HG03354 (cell line): ENCODE results near the gene C4BPA.

Experiments
- ATAC-seq: cut with Tn5 transposase; IDR thresholded peaks from one replicate; pipeline ENCODE4 v1.9.1; 2021; ENCODE audit warnings: mild to moderate bottlenecking; ENCODE audit not compliant: unreplicated experiment, poor library complexity, severe bottlenecking

The C4BPA gene

DNA sequence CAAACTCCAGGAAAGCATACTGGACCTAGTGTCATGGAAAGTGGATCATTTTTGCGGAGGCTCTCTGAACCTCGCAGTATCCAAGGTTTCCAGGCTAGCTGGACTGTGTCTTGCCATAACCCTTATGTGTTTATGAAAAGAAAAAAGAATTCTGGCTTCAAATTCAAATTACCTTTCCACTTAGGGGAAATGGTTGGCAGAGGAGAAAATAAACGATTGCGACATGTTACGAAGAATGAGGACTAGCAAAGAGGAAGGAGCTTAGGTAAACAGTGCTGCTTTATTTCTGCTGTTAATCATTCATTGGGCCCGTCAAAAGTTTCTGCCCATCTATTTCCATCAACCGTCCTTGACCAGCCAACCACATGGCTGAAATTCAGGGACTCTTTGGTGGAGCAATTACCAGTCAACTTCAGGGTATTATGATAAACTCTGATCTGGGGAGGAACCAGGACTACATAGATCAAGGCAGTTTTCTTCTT is at the start of gene C4BPA:
Gene C4BPA, plus strand, starts transcription at position 342 of the 482 bp plus-strand sequence. CDS start 8,793 bp downstream, outside the sequence.
- no peak for ATAC-seq

DNA sequence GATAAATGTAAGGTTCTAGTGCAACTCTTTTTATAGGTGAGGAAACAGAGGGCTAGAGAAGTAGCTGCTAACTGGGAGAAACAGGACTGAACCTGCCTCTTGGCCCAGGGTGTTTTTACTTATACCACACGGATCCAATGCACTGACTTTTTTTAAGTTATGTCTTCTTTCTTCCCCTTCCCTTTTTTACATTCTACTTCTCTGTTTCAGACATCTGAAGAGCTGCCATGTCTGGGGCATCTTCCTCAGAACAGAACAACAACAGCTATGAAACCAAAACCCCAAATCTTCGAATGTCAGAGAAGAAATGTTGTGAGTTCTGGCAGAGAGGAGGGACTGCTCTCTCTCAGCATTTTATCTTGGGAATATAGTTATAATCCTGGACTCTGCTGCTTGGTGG is 49.5 kb upstream of the C4BPA start:
- no peak for ATAC-seq

DNA sequence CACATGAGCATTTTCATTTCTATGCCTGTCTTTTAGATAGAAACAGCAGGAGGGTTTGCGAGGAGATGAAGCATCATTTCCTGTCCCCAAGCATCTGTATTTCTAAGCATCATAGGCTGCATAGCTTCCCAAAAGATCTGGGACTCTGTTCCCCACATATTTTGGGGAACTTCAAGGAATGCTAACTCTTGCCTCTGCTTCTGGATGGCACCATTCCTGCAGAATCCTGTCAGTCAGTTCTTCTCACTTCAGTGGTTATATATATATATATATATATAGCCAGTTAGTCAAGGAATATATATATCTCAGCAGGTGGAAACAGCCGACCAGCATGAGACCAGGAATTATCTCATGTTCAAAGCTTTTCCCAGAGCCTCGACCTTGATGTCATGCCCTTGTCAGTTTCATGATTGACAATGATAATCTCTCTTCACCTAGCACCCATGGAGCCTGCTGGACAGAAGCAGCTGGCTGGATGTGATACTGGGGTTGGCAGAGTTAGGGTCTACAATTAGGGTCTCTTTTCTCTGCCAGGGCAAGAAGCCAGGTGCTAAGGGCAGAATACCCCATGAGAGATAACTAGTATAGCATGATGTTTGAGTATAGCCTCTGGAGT is 48.5 kb upstream of the C4BPA start:
- ATAC-seq, result no peak

DNA sequence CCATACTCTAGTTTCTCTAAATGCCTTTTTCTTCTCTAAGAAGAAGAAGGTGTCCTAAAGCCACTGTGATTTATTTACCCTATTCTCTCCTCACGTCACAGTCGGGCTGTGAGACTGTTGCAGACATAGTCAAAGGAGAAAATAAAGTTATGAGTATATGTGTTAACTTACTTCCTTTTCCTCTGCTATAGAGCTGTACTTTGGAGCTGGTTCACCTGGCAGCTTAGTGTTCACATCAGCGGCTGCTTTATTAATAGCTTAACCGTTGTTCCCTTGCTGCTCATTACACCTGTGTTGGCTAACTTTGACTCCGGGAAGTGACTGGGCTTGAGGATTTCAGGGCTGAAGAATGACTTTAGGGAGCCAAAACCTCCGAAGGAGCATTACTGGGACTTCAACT is 47.4 kb upstream of the C4BPA start:
- ATAC-seq, result no peak

DNA sequence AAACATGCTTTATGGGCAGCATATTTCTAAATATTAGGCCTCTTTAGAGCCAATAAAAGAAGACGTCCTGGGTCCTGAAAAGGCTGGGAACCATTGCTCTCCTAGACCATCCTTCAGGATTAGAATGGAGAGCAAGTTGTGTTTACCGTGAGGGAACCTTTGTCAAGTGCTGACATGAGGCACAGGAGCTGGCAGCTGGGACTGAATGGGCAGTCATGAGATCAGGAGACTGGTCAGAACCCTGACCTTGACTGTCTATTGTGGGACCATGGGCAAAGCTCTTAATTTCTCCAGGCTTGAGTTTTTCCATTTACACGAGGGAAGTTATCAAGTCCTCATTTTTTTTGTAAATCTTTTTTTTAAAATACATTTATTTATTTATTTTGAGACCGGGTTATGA is 45.8 kb upstream of the C4BPA start:
- no peak for ATAC-seq

DNA sequence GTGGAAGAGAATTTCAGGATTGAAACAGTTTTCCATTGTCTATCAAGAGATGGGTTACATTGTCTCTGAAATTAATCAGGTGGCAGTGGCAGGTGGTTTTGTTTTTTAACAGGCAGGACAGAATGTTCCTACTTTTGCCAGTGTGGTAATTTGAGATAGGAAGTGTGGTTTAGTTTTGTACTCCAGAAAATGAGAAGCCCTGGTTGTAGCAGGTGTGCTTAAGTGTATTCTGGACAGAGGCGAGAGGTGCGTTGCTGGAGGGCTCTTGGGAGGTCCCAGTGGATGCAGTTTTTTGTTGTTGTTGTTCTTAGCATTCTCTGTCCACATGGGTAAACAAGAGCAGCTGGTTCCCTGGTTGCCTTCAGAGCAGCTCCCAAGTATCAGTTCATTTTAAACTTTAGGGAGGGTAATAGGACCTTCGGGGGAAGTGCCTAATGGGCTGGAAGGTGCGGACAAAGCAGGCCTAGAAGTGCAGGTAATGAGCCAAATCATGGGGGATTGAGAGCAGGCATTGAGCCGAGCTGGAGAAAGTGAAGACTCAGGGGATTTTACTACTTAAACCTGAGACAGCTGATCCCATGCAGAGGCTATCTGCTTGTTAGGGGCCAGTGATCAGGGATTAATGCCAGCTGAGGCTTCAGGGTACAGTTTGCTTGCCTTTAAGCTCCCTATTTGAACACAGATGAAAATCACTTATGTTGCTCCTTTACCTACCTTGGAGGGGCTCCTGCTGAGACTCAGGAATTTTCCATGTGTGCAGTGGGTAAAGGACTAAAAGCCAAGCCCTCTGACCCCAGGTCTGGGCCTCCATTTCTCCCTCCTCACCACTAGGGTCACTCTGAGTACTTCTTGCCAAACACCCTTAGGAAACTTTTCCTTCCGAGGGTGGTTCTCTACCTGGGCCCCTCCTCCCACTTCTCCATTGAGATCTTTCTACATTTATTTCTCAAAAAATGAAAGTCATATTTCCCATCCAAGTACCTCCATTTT is 44.9 kb upstream of the C4BPA start:
- no peak for ATAC-seq

DNA sequence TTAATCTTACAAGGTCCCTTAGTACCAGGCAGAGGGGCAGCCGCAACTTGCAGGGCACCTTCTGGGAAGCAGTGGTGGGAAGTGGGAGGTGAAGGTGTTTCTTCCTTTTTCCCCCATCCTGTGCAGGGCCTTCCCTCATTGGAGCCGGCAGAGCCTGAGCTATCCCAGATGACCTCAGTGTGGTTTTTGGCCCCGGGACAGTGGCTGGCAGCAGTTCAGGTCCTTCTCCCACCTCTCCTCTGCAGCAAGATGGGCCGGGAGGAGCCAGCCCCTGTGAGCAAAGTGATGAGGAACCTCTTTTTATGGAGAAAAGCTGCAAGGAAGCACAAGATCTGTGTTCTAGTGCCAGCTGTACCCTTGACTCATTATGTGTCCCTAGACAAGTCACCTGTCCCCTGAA is 44.2 kb upstream of the C4BPA start:
- ATAC-seq, result no peak

DNA sequence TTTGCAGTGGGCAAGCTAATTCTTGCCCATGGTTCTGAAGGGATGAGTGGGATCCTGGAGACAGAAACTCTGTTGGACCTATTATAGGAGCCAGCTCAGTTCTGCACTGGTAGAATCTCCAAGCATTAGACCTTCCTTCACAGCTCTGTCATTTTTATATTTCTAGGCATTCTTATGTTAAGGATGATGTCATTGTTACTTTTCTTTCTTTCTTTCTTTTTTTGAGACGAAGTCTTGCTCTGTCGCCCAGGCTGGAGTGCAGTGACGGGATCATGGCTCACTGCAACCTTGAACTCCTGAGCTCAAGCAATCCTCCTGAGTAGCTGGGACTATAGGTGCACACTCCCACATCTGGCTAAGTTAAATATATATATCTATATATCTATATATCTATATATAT is 43.4 kb upstream of the C4BPA start:
- no peak for ATAC-seq

DNA sequence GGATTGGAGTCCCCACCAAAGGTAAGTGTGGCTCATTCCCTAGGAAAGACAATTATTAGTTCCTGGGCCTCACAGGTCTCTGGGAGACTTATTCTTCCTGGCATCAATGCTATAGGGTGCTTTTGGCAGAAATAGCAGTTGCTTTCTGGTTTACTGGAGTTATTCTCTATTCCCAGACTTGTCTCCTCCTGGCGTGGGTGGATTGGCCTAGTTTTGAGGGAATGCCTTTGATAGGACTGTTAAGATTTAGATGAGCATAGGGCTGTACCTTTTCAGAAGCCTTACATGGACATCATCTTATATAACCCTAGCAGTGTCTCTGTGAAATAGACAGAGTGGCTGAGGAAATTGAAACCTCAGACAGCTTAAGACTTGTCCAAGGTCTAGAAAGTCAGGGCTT is 42.0 kb upstream of the C4BPA start:
- no peak for ATAC-seq

DNA sequence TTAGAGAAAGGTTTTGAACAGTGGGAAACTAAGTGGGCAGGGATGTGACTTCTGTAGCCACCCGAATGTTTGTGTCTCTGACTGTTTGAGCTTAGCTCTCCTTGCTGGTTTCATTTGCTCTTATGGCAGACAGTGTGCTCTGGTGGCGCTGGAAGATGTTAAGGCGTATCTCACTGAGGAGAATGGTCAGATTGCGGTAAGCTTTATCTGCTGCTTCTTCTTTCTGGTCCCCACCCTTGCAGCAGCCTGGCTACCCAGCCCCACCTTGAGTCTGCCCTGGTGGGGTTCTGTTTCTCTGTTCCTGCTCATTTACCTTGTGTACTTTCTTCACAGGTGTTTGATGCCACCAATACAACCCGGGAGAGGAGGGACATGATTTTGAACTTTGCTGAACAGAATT is 41.0 kb upstream of the C4BPA start:
- ATAC-seq, result no peak

DNA sequence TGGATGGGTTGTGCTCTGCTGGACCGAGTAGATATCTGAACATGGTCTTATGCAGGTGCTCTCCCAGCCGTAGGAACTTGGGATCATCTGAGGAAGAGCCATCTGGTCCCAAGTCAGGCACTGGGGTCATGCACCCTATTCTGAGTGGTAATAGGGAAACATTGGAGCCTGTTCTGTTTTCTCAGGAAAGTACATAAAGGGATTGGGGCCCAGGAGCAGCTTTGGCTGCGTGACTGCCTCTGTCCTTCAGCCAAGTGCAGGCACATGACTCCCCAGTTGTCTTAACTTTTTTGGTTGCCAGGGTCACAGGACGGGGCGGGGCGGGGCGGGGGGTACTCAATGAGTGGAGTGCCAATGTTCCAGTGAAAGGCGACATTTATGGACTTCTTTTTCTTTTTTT is 39.5 kb upstream of the C4BPA start:
- ATAC-seq, result no peak

DNA sequence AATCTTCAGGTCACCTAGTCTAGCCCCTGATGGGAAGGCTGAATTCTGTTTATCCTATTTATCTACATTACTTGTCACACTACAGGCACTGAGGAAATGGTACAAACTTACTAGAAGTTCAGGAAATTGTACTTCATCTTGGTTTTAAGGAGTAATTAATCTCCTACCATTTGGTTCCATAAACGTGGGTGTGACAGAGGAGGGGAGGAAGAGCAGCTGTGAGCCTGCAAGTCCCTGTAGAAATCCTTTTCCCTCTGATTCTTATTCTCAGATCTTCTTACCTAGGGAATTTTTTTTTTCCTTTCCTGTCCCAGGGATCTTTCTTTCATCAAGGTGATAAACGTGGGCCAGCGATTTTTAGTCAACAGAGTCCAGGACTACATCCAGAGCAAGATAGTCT is 36.8 kb upstream of the C4BPA start:
- no peak for ATAC-seq

DNA sequence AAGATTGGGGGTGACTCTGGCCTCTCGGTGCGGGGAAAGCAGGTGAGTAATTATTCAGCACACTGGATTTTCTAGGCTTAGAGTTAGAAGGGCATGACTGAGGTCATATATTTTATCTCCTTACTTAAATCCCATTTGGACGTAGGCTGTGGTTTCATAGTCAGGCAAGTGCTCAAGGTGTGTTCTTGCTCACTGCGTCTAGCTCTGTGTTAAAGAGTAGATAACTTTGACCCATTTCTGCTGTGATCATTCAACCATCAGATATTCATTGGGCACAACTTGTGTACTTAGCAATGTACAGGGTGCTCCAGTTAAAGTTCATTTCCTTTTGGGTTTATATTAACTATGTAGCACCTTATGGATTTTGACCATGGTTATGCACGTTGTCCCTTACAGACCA is 36.4 kb upstream of the C4BPA start:
- ATAC-seq, result no peak

DNA sequence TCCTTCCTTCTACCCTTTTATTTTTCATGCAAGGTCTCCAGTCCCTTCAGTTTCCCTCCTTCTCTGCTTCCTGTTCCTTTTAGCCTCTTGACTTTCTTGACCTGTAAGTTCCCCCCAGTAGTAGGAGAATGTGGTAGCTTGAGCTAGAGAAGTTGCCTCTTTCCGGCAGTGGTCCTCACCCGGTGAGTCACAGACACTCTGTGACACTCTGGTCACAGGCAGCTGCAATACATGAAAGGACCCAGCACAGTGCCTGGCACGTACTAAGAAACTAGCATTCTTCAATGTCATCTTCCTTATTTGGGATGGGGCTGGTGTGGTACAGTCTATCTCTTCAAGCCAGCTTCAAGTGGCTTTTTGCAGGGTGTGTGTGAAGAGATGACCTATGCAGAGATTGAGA is 35.0 kb upstream of the C4BPA start:
- no peak for ATAC-seq

DNA sequence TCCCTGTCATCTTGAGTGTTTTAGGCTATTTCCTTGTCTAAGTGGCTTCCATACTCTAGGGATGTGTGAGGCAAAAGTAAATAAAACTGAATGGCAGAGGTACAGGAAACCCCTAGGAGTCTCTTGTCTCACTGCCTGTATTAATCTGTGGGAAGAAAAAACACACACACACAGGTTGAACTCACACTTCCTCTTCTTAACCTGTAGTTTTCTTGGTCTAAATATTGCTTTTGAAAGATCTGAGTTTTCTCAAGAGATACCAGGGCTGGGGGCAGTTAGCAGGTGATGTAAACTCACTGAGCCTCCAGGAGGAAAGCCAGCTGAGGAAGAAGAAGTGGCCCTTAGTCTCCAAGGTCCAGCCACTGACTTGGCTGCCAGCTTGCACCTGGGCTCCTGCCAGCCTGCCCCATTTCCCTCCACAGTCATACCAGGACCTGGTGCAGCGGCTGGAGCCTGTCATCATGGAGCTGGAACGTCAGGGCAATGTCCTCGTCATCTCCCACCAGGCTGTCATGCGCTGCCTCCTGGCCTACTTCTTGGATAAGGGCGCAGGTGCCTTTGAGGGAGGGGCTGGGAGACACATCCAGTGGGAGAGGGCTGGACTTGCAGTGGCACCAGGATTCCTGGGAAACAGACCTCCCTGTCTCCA is 34.1 kb upstream of the C4BPA start:
- ATAC-seq, result no peak

DNA sequence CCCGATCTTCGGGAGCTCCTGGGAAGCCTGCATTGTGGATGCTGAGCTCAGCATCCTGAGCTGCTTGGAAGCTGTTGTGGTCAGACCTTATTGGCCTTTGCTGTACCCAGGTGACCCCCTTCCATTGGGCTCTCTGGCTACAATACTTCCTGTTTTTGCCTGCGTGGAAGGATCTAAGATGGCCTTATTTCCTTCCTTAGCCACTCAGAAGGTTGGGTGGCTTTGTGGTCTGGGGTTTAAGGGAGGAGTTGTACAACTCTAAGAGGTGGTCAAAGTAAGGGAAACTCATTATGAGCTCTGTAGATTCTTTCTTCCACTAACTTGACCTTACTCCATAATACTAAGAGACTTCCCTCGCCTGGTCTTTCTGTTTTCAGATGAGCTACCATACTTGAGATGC is 33.2 kb upstream of the C4BPA start:
- ATAC-seq, result no peak

DNA sequence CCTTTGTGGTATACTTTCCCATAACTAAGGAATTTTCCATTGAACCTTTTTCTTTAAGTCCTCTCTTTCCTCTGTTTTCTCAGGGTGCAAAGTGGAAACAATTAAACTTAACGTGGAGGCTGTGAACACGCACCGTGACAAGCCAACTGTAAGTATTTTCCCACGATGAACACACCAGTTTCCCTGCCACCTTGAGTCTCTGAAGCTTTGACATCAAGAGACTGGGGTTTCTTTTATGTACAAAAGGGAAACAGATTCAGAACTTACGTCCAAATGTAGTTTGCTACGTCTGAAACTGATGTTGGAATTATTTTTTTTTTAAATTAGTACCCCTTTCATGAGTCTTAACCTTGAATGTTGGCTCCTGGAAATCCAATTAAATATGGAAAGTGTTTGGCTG is 32.6 kb upstream of the C4BPA start:
- no peak for ATAC-seq

DNA sequence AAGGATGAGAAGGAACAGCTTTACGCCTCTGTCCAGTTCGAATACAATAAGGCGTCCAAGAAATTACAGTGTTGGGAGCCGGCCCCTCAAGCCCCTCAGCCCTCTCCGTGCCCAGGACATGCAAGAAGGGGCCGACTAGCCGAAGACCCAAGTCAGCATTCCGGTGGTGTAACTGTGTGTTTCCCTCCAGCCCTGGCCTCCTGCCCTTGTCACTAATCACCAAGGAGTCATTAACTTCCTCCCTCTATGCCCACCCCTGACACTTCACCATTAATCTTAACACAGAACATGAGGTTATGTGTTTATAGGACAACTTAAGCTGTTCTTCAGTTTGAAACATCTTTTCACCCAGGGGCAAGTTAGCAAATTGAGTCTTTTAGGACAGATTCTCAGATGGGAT is 31.8 kb upstream of the C4BPA start:
- no peak for ATAC-seq

DNA sequence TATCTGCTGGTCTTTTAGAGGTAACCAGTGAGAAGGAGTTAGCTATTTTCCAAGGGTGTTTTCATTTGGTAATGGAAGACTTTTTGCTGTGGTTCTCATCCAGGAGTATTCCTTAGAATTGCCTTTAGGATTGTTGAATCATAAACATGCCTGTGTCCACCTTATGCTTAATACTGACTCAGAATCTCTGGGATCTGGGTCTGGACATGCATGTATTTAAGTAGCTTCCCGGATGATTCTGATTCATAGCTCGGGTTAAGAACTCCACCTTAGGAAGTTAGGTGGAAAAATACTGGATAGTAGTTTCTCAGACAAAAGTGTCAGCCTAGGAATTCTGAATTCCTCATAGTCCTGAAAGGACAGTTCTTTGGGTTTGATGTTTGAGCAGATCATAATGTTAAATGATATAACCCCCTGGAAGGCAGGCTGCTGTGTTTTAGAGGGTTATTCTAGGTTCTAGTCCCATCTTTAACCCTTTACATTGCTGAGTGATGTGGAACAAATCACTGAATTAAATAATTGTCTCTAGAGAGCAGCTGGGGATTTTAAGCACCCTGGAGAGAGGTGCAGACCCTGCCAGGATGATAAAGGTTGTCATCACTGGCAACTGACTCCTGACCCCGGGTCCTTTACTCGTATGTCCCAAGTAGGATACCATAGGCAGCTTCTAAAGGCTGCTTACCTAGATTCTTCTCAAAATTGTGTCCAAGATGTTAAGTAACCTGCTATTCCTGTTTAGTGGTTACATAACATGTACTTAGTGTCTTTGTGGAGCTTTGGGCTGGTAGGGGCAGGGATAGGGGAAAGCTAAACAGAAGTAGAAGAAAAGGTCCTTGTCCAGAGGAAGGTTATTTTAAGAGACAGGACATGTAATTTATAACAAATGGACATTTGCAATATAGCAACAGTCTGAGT is 29.9 kb upstream of the C4BPA start:
- ATAC-seq, result no peak
